HG02970 (cell line): ENCODE data around the gene EFCAB8.

ENCODE experiments used
- ATAC-seq: cut with Tn5 transposase; IDR thresholded peaks from one replicate; pipeline ENCODE4 v1.9.1; 2021; ENCODE audit warnings: mild to moderate bottlenecking, moderate library complexity, moderate number of reproducible peaks; ENCODE audit not compliant: unreplicated experiment, low FRiP score

Gene EFCAB8

GRCh38 chr20:32999603-33000250, 141.0 kb downstream of the EFCAB8 start:
- ATAC-seq: no peak

- ATAC-seq: no peak
These were observed 142.2 kb downstream of the EFCAB8 start for GRCh38 chr20:33000802-33001466.

GRCh38 chr20:33002087-33002808, 143.5 kb downstream of the EFCAB8 start:
- no peak for ATAC-seq

GRCh38 chr20:33004141-33004751, 145.5 kb downstream of the EFCAB8 start, which contains the start of gene SUN5:
Gene SUN5, minus strand, starts transcription at chr20:33004433. Its CDS starts 93 bp downstream, at chr20:33004340.
- ATAC-seq: no peak

GRCh38 chr20:33005132-33005566, 146.4 kb downstream of the EFCAB8 start:
- ATAC-seq: no peak

- ATAC-seq: no peak
These were observed 147.4 kb downstream of the EFCAB8 start for GRCh38 chr20:33005908-33006775.

GRCh38 chr20:33006776-33007375, 148.2 kb downstream of the EFCAB8 start:
- no peak for ATAC-seq

- no peak for ATAC-seq
These were observed 148.9 kb downstream of the EFCAB8 start, which contains the start of gene BPIFB2 for GRCh38 chr20:33007376-33008335. Gene BPIFB2, plus strand, starts transcription at chr20:33007704. Its CDS starts 871 bp downstream, at chr20:33008575.

- ATAC-seq: no peak
These were observed 149.9 kb downstream of the EFCAB8 start for GRCh38 chr20:33008336-33009213.

GRCh38 chr20:33009214-33010132, 150.8 kb downstream of the EFCAB8 start:
- no peak for ATAC-seq

- no peak for ATAC-seq
These were observed 151.4 kb downstream of the EFCAB8 start for GRCh38 chr20:33010133-33010504.

- no peak for ATAC-seq
These were observed 152.1 kb downstream of the EFCAB8 start for GRCh38 chr20:33010674-33011449.
